Nephron progenitor cell (in vitro differentiated cells): Measurements from ENCODE around the gene APMAP.

Source experiments
- DNase-seq: peaks from one replicate; pipeline ENCODE4 v3.0.0; 2021
- H3K27ac Mint-ChIP-seq: 2 replicates; pipeline ENCODE4 v1.8.0; 2021; ENCODE audit warnings: mild to moderate bottlenecking, moderate library complexity, mixed read lengths
- H3K27me3 Mint-ChIP-seq: 2 replicates; pipeline ENCODE4 v1.8.0; 2021; ENCODE audit warnings: mild to moderate bottlenecking, low read depth, mixed read lengths; ENCODE audit not compliant: poor library complexity
- H3K36me3 Mint-ChIP-seq: 2 replicates; pipeline ENCODE4 v1.8.0; 2021; ENCODE audit warnings: low read depth, mixed read lengths
- H3K4me1 Mint-ChIP-seq: 2 replicates; pipeline ENCODE4 v1.8.0; 2021; ENCODE audit warnings: mixed read lengths
- H3K4me3 Mint-ChIP-seq: 2 replicates; pipeline ENCODE4 v1.8.0; 2021; ENCODE audit warnings: mild to moderate bottlenecking, moderate library complexity, mixed read lengths
- H3K9me3 Mint-ChIP-seq: 2 replicates; pipeline ENCODE4 v1.8.0; 2021; ENCODE audit warnings: mild to moderate bottlenecking, moderate library complexity, mixed read lengths
- CTCF ChIP-seq: fragments of 200-600 bp; sonication (generic); IDR thresholded peaks from 2 replicates; pipeline ENCODE4 v1.5.0; 2021; ENCODE audit warnings: antibody characterized with exemption

APMAP gene

GRCh38 chr20:25000268-25000801, 7.8 kb upstream of the APMAP start:
- DNase-seq, result no peak
- peaks cover 66% of the 10 kb centered on the region for H3K27me3 Mint-ChIP-seq
- H3K27ac Mint-ChIP-seq, result no peak overlapping the region
- no peak overlapping the region for H3K4me3 Mint-ChIP-seq
- TF ChIP-seq CTCF, result no peak
- H3K4me1 Mint-ChIP-seq, result peaks cover under 1% of the 10 kb centered on the region
- no peaks in the 10 kb centered on the region for H3K36me3 Mint-ChIP-seq
- peaks cover 7% of the 10 kb centered on the region for H3K9me3 Mint-ChIP-seq

GRCh38 chr20:24999568-24999967, 7.0 kb upstream of the APMAP start:
- Mint-ChIP-seq H3K4me1 (peaks cover 8% of the 10 kb centered on the region), H3K27ac (no peak overlapping the region), H3K4me3 (no peak overlapping the region), H3K27me3 (peaks cover 69% of the 10 kb centered on the region), H3K36me3 (no peaks in the 10 kb centered on the region), H3K9me3 (peaks cover 7% of the 10 kb centered on the region)
- DNase-seq, result no peak
- no peak for TF ChIP-seq CTCF

GRCh38 chr20:24998631-24999445, 6.3 kb upstream of the APMAP start:
- DNase-seq, result no peak
- no peak overlapping the region for H3K27ac Mint-ChIP-seq
- H3K4me3 Mint-ChIP-seq, result no peak overlapping the region
- peaks cover 7% of the 10 kb centered on the region for H3K9me3 Mint-ChIP-seq
- H3K4me1 Mint-ChIP-seq, result peaks cover 14% of the 10 kb centered on the region
- H3K27me3 Mint-ChIP-seq, result peaks cover 70% of the 10 kb centered on the region
- no peak for TF ChIP-seq CTCF
- no peaks in the 10 kb centered on the region for H3K36me3 Mint-ChIP-seq

GRCh38 chr20:24998121-24998520, 5.6 kb upstream of the APMAP start:
- Mint-ChIP-seq H3K27me3 (peaks cover 70% of the 10 kb centered on the region), H3K4me1 (peaks cover 21% of the 10 kb centered on the region), H3K9me3 (peaks cover 7% of the 10 kb centered on the region), H3K27ac (no peak overlapping the region), H3K4me3 (no peak overlapping the region), H3K36me3 (no peaks in the 10 kb centered on the region)
- no peak for DNase-seq
- no peak for TF ChIP-seq CTCF

- TF ChIP-seq CTCF, result no peak
- Mint-ChIP-seq H3K36me3 (no peaks in the 10 kb centered on the region), H3K4me1 (peaks cover 29% of the 10 kb centered on the region), H3K27ac (no peak overlapping the region), H3K4me3 (no peak overlapping the region), H3K27me3 (peaks cover 64% of the 10 kb centered on the region), H3K9me3 (no peaks in the 10 kb centered on the region)
- no peak for DNase-seq
Observed at GRCh38 chr20:24996449-24997377, 4.2 kb upstream of the APMAP start.
